Activated naive CD8-positive, alpha-beta T cell treated with anti-CD3 and anti-CD28 coated beads, Interleukin-2, amount 50 U/mL, for 24 hours (primary cell): ENCODE data around the gene VTN.

Experiments used
- ATAC-seq: fragments of 150-1000 bp; cut with Tn5 transposase; one replicate; pipeline ENCODE4 v1.10.0; 2021
- DNase-seq: peaks from one replicate; pipeline ENCODE4 v3.0.0; 2021
- H3K27ac Mint-ChIP-seq: one replicate; pipeline ENCODE4 v1.8.0; 2021; ENCODE audit warnings: mild to moderate bottlenecking, mixed read lengths
- H3K27me3 Mint-ChIP-seq: one replicate; pipeline ENCODE4 v1.8.0; 2021; ENCODE audit warnings: mixed read lengths
- H3K36me3 Mint-ChIP-seq: one replicate; pipeline ENCODE4 v1.8.0; 2021; ENCODE audit warnings: low read depth, mixed read lengths
- H3K4me1 Mint-ChIP-seq: one replicate; pipeline ENCODE4 v1.8.0; 2021; ENCODE audit warnings: mixed read lengths
- H3K4me3 Mint-ChIP-seq: one replicate; pipeline ENCODE4 v1.8.0; 2021; ENCODE audit warnings: mild to moderate bottlenecking, moderate library complexity, mixed read lengths
- H3K9me3 Mint-ChIP-seq: one replicate; pipeline ENCODE4 v1.8.0; 2021; ENCODE audit warnings: mixed read lengths

The VTN gene

GRCh38 chr17:28367641-28368305 lies 2.3 kb downstream of the VTN start:
- Mint-ChIP-seq H3K36me3 (peaks cover under 1% of the 10 kb centered on the region), H3K9me3 (no peaks in the 10 kb centered on the region), H3K27ac (no peak overlapping the region), H3K27me3 (no peaks in the 10 kb centered on the region), H3K4me3 (no peak overlapping the region), H3K4me1 (peaks cover 9% of the 10 kb centered on the region)
- no peak for ATAC-seq
- no peak for DNase-seq

- no peak for ATAC-seq
- no peaks in the 10 kb centered on the region for H3K9me3 Mint-ChIP-seq
- peaks cover 4% of the 10 kb centered on the region for H3K36me3 Mint-ChIP-seq
- no peaks in the 10 kb centered on the region for H3K27me3 Mint-ChIP-seq
- no peak for DNase-seq
- peaks cover 5% of the 10 kb centered on the region for H3K4me1 Mint-ChIP-seq
- H3K27ac Mint-ChIP-seq = no peak overlapping the region
- H3K4me3 Mint-ChIP-seq = no peak overlapping the region
These were observed 3.5 kb downstream of the VTN start for GRCh38 chr17:28366605-28367004.

GRCh38 chr17:28365487-28365886 lies 4.6 kb downstream of the VTN start:
- no peak overlapping the region for H3K4me3 Mint-ChIP-seq
- ATAC-seq (no peak), DNase-seq (no peak)
- H3K27me3 Mint-ChIP-seq = no peaks in the 10 kb centered on the region
- no peaks in the 10 kb centered on the region for H3K9me3 Mint-ChIP-seq
- no peaks in the 10 kb centered on the region for H3K4me1 Mint-ChIP-seq
- H3K27ac Mint-ChIP-seq = no peak overlapping the region
- H3K36me3 Mint-ChIP-seq = peaks cover 6% of the 10 kb centered on the region

GRCh38 chr17:28364665-28365363 lies 5.3 kb downstream of the VTN start, which contains the start of gene SEBOX:
Gene SEBOX (minus strand): TSS chr17:28365199. CDS start chr17:28365151, 48 bp downstream.
- ATAC-seq (no peak), DNase-seq (no peak)
- Mint-ChIP-seq H3K27me3 (no peaks in the 10 kb centered on the region), H3K4me1 (no peaks in the 10 kb centered on the region), H3K36me3 (peaks cover 10% of the 10 kb centered on the region), H3K4me3 (no peak within 1 kb of the TSS), H3K9me3 (no peaks in the 10 kb centered on the region), H3K27ac (no peak within 1 kb of the TSS)

GRCh38 chr17:28363776-28364650 lies 6.1 kb downstream of the VTN start:
- H3K36me3 Mint-ChIP-seq = peaks cover 14% of the 10 kb centered on the region
- no peaks in the 10 kb centered on the region for H3K9me3 Mint-ChIP-seq
- no peaks in the 10 kb centered on the region for H3K27me3 Mint-ChIP-seq
- H3K4me3 Mint-ChIP-seq = no peak overlapping the region
- peaks cover under 1% of the 10 kb centered on the region for H3K4me1 Mint-ChIP-seq
- ATAC-seq (no peak), DNase-seq (no peak)
- no peak overlapping the region for H3K27ac Mint-ChIP-seq

- Mint-ChIP-seq H3K27me3 (no peaks in the 10 kb centered on the region), H3K4me1 (peaks cover 9% of the 10 kb centered on the region), H3K27ac (no peak overlapping the region), H3K4me3 (no peak overlapping the region), H3K9me3 (no peaks in the 10 kb centered on the region), H3K36me3 (peaks cover 14% of the 10 kb centered on the region)
- ATAC-seq (no peak), DNase-seq (no peak)
These were observed 6.9 kb downstream of the VTN start for GRCh38 chr17:28363186-28363585.

GRCh38 chr17:28357901-28358197 lies 12.3 kb downstream of the VTN start:
- no peaks in the 10 kb centered on the region for H3K9me3 Mint-ChIP-seq
- ATAC-seq (no peak), DNase-seq (no peak)
- peaks cover 31% of the 10 kb centered on the region for H3K4me1 Mint-ChIP-seq
- H3K4me3 Mint-ChIP-seq = peak overlapping the region; percentile 90
- H3K36me3 Mint-ChIP-seq = peaks cover 23% of the 10 kb centered on the region
- peak overlapping the region; percentile 91 for H3K27ac Mint-ChIP-seq
- no peaks in the 10 kb centered on the region for H3K27me3 Mint-ChIP-seq

GRCh38 chr17:28357061-28357900 lies 12.8 kb downstream of the VTN start, which contains the start of gene POLDIP2:
Gene POLDIP2 (minus strand): TSS chr17:28357527. CDS start chr17:28357448, 79 bp downstream.
- no peaks in the 10 kb centered on the region for H3K27me3 Mint-ChIP-seq
- no peaks in the 10 kb centered on the region for H3K9me3 Mint-ChIP-seq
- peaks cover 31% of the 10 kb centered on the region for H3K4me1 Mint-ChIP-seq
- peak within 1 kb of the TSS; percentile 91 for H3K27ac Mint-ChIP-seq
- H3K4me3 Mint-ChIP-seq = peak within 1 kb of the TSS; percentile 90
- peak; percentile 100 for ATAC-seq
- H3K36me3 Mint-ChIP-seq = peaks cover 24% of the 10 kb centered on the region
- peak; percentile 97 for DNase-seq

GRCh38 chr17:28350271-28350670 lies 19.8 kb downstream of the VTN start:
- Mint-ChIP-seq H3K4me3 (no peak overlapping the region), H3K4me1 (peaks cover 6% of the 10 kb centered on the region), H3K36me3 (peaks cover 43% of the 10 kb centered on the region), H3K27ac (no peak overlapping the region), H3K9me3 (no peaks in the 10 kb centered on the region), H3K27me3 (no peaks in the 10 kb centered on the region)
- ATAC-seq (no peak), DNase-seq (no peak)

- no peak for ATAC-seq
- Mint-ChIP-seq H3K9me3 (no peaks in the 10 kb centered on the region), H3K4me1 (no peaks in the 10 kb centered on the region), H3K4me3 (no peak overlapping the region), H3K36me3 (peaks cover 41% of the 10 kb centered on the region), H3K27ac (no peak overlapping the region), H3K27me3 (no peaks in the 10 kb centered on the region)
- DNase-seq = no peak
These were observed 21.1 kb downstream of the VTN start for GRCh38 chr17:28348979-28349378.

GRCh38 chr17:28347261-28347891 lies 22.7 kb downstream of the VTN start:
- Mint-ChIP-seq H3K27ac (no peak overlapping the region), H3K4me3 (no peak overlapping the region), H3K27me3 (no peaks in the 10 kb centered on the region), H3K9me3 (no peaks in the 10 kb centered on the region), H3K4me1 (no peaks in the 10 kb centered on the region), H3K36me3 (peaks cover 40% of the 10 kb centered on the region)
- ATAC-seq (no peak), DNase-seq (no peak)

GRCh38 chr17:28346746-28347246 lies 23.3 kb downstream of the VTN start:
- ATAC-seq = no peak
- Mint-ChIP-seq H3K27me3 (no peaks in the 10 kb centered on the region), H3K27ac (no peak overlapping the region)

GRCh38 chr17:28346199-28346580 lies 23.9 kb downstream of the VTN start:
- Mint-ChIP-seq H3K9me3 (no peaks in the 10 kb centered on the region), H3K27me3 (no peaks in the 10 kb centered on the region), H3K4me3 (no peak overlapping the region), H3K36me3 (peaks cover 37% of the 10 kb centered on the region), H3K4me1 (no peaks in the 10 kb centered on the region), H3K27ac (no peak overlapping the region)
- no peak for DNase-seq
- ATAC-seq = no peak

More at GRCh38 chr17:28346746-28347246, 23.3 kb downstream of the VTN start:
- Mint-ChIP-seq H3K4me1 (no peaks in the 10 kb centered on the region), H3K4me3 (no peak overlapping the region), H3K36me3 (peaks cover 38% of the 10 kb centered on the region), H3K9me3 (no peaks in the 10 kb centered on the region)
- DNase-seq = no peak
